ENCODE data around the gene DNAL1. TPM values are rescaled to one million over a fixed set of nuclear protein-coding genes. Genes with fewer than 3 reads are reported as not detected.

DNAL1 gene
- total RNA-seq, 1 donor from 2014 or later: 1.5 TPM

- H3K4me3 ChIP-seq: no peak overlapping the region
- H3K4me1 ChIP-seq: peaks cover 8 to 12% of the 10 kb centered on the region in 2 donors
- TF ChIP-seq CTCF (IDR thresholded peaks at IDR 0.05): no peak
- H3K9me3 ChIP-seq: no peaks in the 10 kb centered on the region
- intact Hi-C loops (cut with DNase I): loop anchor here (10.0 kb wide), 2 partner anchors 213 to 297 kb away; partner anchors contain the start of genes BBOF1 and ENTPD5
- H3K27ac ChIP-seq: peak overlapping the region; percentile 45 to 49
- H3K27me3 ChIP-seq: no peaks in the 10 kb centered on the region
- DNase-seq (ENCODE audit: low spot score in 2 of 2): peak in 1 of 2 donors; percentile 71
- peaks cover 46 to 52% of the 10 kb centered on the region in 2 donors for H3K36me3 ChIP-seq
Observed at GRCh38 chr14:73717711-73718417, 73.1 kb downstream of the DNAL1 start.

- peaks cover 14 to 20% of the 10 kb centered on the region in 2 donors for H3K4me1 ChIP-seq
- H3K36me3 ChIP-seq: peaks cover 46 to 56% of the 10 kb centered on the region in 2 donors
Observed at GRCh38 chr14:73718418-73719251, 73.8 kb downstream of the DNAL1 start.

GRCh38 chr14:73719361-73719760 lies 74.6 kb downstream of the DNAL1 start:
- Histone ChIP-seq H3K9me3 (no peaks in the 10 kb centered on the region), H3K27me3 (no peaks in the 10 kb centered on the region), H3K27ac (peak overlapping the region in 1 of 2 donors; percentile 45), H3K36me3 (peaks cover 46 to 56% of the 10 kb centered on the region in 2 donors), H3K4me1 (peaks cover 16 to 24% of the 10 kb centered on the region in 2 donors), H3K4me3 (no peak overlapping the region)
- TF ChIP-seq CTCF (IDR thresholded peaks at IDR 0.05): no peak
- intact Hi-C loops (cut with DNase I): loop anchor here (10.0 kb wide), 2 partner anchors 215 to 295 kb away; partner anchors contain the start of genes BBOF1 and ENTPD5
- no peak for DNase-seq (ENCODE audit: low spot score in 2 of 2)

More at GRCh38 chr14:73718418-73719251, 73.8 kb downstream of the DNAL1 start:
- intact Hi-C loops (cut with DNase I): loop anchor here (10.0 kb wide), 2 partner anchors 214 to 296 kb away; partner anchors contain the start of genes BBOF1 and ENTPD5
- no peak for DNase-seq (ENCODE audit: low spot score in 2 of 2)
- peak overlapping the region; percentile 45 to 49 for H3K27ac ChIP-seq
- H3K4me3 ChIP-seq: no peak overlapping the region
- no peak for TF ChIP-seq CTCF (IDR thresholded peaks at IDR 0.05)
- H3K27me3 ChIP-seq: no peaks in the 10 kb centered on the region
- H3K9me3 ChIP-seq: no peaks in the 10 kb centered on the region

- Histone ChIP-seq H3K27me3 (no peaks in the 10 kb centered on the region), H3K27ac (peak overlapping the region in 1 of 2 donors; percentile 45), H3K4me3 (no peak overlapping the region), H3K9me3 (no peaks in the 10 kb centered on the region), H3K4me1 (peaks cover 13 to 25% of the 10 kb centered on the region in 2 donors), H3K36me3 (peaks cover 48 to 56% of the 10 kb centered on the region in 2 donors)
- no peak for DNase-seq (ENCODE audit: low spot score in 2 of 2)
- TF ChIP-seq CTCF (IDR thresholded peaks at IDR 0.05): no peak
- intact Hi-C loops (cut with DNase I): loop anchor here (5.0 to 10.0 kb wide), 4 partner anchors 215 to 365 kb away; partner anchors contain the start of genes ALDH6A1, BBOF1, ENTPD5 and LIN52
Observed at GRCh38 chr14:73719791-73720190, 75.0 kb downstream of the DNAL1 start.

- Histone ChIP-seq H3K4me3 (no peak overlapping the region), H3K9me3 (no peaks in the 10 kb centered on the region), H3K36me3 (peaks cover 57 to 62% of the 10 kb centered on the region in 2 donors), H3K27me3 (no peaks in the 10 kb centered on the region), H3K27ac (peak overlapping the region in 1 of 2 donors; percentile 31), H3K4me1 (peaks cover 13 to 30% of the 10 kb centered on the region in 2 donors)
- TF ChIP-seq CTCF (IDR thresholded peaks at IDR 0.05): no peak
- intact Hi-C loops (cut with DNase I): loop anchor here (5.0 to 10.0 kb wide), 2 partner anchors 227 to 364 kb away; partner anchors contain the start of genes ALDH6A1 and LIN52
- no peak for DNase-seq (ENCODE audit: low spot score in 2 of 2)
Observed at GRCh38 chr14:73720636-73721035, 75.8 kb downstream of the DNAL1 start.

Measured in ascending aorta (tissue), 2 donors.